GM21367 (cell line): ENCODE measurements around the gene CWC15.
"Not testable (repeated sequence)": the region's sequence is repeated elsewhere in the genome, so short reads cannot be mapped to it uniquely, and the experiment has no call there.

Experiments used
- ATAC-seq: cut with Tn5 transposase; IDR thresholded peaks from one replicate; pipeline ENCODE4 v1.9.1; 2021; ENCODE audit not compliant: unreplicated experiment

The CWC15 gene

DNA sequence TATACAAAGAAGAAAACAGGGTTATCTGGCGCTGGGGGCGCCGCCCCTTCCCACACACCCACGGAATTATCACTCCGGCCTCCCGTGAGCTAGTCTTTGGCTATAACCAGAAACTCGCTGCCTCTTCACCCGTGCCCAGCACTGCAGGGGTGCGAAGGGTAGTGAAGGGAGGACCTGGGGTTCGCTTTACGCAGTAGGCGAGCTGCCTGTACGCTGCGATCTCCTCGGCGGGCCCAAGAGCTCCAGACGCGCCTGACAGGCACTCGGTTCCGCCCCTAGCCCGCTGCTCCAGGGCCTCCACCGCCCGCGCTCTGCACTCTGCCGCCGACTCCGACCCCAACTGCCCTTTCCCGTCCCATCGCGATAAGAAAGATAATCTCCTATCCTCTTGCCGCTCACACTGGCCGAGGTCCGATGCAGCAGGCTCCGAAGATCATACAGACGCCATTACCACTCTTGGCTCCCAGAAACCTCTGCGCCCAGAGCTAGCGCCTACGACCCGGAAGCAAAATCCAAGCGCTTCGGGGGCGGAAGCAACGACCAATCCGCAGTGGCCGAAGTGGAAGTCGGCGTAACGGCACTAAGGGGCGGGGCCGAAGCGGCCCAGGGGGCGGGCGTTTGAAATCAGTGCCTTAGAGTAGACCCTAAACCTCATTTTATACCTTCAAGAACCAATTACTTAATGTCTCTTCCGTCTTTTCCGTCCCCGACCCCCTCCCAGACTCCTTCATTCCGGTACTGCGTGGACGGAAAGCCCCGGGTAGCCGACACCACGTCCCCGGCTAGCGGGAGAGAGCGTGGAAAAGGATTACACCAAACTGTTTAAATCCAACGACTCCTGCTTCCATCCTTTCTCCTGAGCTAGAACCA is at the start of gene CWC15, which contains the start of gene KDM4D:
Gene CWC15 (minus strand): TSS at position 458 of the 870 bp plus-strand sequence. CDS start 1,371 bp downstream, outside the sequence.
Gene KDM4D (plus strand): TSS at position 611 of the 870 bp plus-strand sequence. CDS start 23,664 bp downstream, outside the sequence.
- ATAC-seq = peak; percentile 100

DNA sequence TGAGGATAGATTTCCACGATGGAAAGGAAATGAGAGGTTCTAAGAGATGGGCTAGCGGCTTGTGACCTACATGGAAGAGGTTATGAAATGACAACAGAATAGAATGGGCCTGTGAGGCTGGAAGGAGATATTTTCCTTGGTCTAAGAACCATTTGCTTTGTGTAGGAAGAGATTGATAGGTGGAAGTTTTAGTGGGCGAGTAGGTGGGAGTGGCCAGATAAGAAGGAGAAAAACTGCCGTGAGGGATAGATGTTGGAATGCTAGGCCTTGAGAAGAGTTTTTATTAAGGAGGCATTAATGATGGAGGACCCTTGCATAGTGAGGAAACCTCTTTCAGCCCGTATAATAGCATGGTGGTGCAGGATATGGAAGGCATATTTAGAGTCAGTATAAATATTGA is 48.1 kb upstream of the CWC15 start:
- ATAC-seq = not testable (repeated sequence)

DNA sequence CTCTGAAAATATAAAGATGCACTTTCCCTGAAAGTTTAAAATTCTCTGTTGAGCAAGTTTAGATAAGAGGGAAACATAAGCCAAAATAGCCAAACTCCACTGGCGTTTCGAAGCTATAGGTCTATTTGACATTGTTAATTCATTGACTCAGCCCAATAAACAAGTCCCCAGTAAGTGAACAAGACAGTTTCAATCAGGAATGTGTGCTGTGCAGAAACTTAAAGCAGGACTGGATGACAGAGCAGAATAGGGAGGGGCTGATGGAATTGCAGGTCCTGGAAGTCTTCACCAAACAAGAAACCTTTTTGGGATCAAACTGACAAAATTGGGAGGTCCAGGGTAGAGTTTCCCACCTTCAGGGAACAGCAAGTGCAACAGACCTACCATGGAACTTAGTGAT is 42.8 kb upstream of the CWC15 start:
- ATAC-seq = no peak

DNA sequence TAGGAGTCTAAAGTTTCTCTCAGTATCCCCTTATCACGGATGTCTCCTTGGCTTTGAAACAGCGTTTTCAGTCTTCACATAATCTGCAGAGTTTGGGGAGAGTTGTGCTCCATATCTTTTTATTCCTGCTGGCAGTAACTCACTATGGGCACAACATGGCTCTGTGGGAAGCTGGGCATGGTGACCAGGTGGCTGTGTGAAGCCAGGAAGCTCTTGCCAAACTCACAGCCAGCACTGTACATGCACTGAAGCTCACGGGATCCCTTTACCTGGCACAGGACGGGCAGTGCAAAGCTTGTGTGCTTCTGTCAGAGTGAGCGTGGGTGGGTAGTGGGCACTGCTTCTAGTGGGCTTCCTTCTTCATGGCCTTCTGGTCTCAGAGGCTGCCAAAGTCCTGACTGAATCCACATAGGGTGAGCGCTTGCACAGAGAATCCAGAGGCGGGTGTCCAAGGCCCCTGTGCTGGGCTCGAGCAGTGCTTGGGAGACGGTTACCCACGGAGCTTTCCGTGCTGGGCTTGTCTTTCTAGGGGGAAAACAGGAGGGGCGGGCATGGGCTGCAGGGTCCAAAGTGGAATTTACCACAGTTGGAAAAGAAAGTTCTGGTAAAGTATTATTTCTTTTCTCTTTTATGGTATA is 40.9 kb upstream of the CWC15 start:
- no peak for ATAC-seq

DNA sequence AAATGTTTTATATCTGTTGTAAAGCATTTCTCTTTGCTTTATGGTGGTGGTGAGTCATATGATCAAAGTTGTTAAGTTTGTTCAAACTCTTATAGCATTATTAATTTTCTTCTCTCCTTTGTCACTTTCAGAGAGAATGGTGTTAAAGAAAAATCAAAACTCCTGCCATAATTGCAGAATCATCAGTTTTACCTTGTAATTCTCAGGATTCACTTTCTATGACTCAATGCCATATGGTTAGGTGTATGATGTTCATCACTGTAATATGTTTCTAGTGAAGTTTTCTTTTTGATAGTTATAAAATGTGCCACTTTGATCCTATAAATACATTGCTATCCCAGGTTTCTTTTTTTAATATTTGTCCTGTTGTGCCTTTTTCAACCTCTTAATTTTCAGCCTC is 38.0 kb upstream of the CWC15 start:
- no peak for ATAC-seq

DNA sequence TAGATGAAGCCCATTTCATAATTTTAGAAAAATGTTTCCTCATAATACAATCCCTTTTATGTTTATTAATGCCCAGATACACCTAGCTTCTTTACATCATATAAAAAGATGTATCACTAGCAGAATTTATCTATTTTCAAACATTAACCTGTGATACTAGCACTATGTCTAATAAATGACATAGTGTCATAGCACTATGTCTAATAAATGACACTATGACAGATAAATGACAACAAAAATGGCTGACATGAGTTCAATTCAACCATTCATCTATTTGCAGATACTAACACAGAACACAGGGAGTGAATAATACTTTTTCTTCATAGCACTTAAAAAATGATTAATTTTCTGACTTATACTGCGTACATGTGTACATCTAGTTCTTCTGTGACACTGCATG is 32.3 kb upstream of the CWC15 start:
- ATAC-seq = no peak

DNA sequence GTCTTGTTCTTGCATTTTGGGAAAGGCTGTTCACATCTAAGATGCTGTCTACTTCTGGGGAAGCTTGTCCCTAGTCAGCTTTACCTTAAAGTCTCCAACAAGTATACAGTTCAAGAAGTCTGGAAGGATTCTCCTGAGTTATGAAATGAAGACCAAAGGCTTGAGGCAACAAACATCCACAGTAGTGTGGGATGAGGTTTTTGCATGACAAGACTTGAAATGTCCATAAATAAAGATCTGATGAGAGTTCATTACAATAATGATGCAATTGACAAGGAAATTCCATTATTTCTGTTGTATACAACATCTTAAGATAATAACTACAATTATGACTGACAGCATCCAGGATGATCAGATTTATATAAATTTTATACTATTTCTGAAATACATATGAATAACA is 30.4 kb upstream of the CWC15 start:
- no peak for ATAC-seq

DNA sequence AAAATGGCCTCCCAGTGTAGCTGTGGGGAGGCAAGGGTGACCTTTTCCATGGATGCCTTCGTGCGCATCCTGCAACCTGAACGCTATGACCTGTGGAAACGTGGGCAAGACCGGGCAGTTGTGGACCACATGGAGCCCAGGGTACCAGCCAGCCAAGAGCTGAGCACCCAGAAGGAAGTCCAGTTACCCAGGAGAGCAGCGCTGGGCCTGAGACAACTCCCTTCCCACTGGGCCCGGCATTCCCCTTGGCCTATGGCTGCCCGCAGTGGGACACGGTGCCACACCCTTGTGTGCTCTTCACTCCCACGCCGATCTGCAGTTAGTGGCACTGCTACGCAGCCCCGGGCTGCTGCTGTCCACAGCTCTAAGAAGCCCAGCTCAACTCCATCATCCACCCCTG is 24.9 kb upstream of the CWC15 start:
- ATAC-seq = no peak

DNA sequence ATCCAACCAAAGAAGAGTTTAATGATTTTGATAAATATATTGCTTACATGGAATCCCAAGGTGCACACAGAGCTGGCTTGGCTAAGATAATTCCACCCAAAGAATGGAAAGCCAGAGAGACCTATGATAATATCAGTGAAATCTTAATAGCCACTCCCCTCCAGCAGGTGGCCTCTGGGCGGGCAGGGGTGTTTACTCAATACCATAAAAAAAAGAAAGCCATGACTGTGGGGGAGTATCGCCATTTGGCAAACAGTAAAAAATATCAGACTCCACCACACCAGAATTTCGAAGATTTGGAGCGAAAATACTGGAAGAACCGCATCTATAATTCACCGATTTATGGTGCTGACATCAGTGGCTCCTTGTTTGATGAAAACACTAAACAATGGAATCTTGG is 24.1 kb upstream of the CWC15 start:
- ATAC-seq = no peak

DNA sequence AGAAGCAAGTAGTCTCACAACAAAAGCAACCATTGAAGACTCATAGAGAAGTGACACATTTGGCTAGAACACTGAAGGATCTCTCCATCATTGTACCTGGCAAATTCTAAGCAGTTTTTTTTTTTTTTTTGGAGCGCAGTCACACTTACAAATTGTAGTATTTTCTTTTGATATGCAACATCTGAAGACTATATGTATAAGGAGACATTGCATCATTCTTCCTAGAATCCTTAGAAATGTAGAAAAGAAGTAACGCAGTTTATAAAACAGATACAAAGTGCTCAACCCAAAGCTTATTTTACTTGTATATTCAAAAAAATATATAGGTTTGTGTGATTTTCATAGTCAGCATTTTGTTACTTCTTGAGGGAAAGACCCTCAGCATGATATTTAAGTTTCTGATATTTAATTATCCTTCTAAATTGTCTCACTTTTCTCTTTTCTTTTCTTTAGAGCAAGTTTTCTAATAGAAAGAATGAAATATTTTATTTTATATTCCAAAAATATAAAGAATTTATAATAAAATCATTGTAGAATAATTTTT is 20.1 kb upstream of the CWC15 start:
- no peak for ATAC-seq

DNA sequence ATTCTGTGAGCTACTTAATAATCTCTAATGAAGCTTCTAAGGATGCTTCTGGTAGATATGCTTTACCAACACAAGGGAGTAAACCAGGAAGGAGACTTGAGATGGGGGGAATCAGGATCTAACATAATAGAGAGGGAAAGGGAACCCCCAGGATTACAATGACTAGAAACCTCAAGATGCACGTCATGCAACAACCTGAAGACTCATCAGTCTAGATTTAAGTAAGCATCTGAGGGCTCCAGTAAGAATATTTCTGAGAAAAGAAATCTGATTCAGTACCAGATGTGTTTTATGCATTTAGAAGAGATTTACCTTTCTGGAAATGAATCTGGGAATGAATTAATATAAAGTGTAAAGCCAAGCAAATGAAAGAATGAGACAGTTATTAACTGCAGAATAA is 15.4 kb upstream of the CWC15 start:
- no peak for ATAC-seq

DNA sequence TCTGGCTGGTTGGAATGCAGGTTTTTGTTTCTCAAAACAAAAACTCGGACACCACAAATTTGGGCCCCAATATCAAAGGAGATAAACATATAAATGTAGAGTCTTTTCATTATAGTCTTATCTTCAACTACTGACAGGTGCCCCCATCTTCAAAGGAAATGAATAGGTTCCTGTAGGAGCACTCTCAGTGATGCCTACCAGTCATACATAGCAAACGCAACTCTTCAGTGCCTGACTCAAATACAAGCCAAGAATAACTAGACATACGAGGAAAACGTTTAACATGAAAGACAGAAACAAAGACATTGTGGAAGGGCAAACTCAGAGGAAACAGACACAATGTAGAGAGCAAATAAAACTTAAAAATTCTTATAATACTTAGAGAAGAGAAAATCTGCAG is 14.0 kb upstream of the CWC15 start:
- no peak for ATAC-seq

DNA sequence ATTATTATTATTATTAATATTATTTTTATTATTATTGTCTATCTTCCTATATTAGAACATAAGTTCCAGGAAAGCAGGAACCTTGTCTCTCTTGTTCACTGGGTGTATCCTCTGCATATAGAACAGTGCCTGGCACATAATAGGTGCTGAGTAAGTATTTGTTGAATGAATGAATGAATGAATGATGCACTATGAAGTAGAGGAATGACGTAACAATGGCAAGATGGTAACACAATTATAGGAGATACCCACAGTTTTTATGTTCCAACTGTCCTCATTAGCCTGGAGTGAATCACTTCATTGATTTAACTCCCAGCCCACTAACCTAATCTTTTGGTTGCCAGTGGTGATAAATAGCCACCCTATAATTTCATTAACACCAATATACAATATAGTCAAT is 2.2 kb upstream of the CWC15 start:
- no peak for ATAC-seq

DNA sequence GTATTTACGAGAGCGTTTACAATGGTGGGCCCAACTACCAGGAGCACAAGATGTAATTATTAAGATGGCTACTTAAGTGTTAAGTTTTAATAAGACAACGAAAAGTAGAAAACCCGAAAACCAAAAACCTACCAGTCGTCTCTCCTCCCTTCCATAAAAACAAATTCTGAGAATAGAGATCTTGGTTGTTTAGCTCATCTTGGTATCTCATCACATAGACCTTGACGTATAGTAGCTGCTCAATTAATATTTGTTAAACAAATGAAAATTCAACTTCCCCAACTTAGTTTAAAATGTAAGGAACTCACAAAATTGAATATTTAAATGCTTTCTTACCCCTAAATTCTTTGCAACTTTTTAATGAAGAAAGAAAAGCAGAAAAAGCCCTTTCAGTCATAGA is 822 bp upstream of the CWC15 start:
- ATAC-seq = no peak

DNA sequence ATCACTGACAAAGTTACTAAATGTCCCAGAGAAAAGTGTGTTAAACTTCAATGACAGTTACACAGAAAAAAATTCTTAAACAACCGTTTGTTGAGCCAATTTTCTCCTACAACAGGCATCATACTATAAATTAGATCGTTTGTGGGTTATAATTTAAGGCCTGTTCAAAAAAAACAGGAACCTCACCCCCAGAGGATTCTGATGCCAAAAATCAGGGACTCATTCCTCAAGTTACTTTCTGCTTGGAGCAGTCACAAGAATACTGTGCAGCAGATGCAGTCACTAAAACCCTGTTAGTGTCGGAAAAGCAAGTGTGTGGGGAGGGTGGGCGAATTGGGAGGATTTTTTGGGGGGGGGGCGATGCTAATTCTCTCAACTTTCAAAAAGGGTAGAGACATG is 657 bp downstream of the CWC15 start:
- no peak for ATAC-seq

DNA sequence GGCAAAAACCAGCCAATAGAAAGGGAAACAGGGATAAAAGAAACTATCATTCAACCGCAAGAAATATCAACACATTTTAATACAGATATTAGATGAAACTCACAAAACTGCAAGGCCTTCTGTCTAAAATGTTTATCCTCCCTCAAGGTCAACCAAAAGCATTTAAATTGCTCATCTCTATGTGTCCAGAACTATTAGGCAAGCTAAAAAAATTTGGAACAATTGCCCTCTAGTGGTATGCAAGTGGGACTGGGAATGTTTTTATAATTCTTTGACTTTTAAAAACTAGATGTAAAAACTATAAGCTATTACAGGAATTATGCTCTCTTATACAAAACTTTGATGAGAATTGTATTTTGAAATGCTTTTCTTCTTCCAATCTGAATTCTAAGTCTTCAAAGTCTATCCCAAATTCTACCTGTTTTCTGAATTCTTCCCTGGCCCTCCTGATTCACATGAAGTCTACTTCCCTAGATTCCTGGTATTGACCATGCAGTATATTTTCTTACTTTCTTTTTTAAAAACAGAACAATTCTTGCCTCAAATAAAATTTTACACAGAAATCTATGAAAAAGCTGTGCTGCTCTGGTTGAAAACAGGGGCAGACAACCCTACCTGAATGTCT is 4.9 kb downstream of the CWC15 start:
- ATAC-seq = no peak

DNA sequence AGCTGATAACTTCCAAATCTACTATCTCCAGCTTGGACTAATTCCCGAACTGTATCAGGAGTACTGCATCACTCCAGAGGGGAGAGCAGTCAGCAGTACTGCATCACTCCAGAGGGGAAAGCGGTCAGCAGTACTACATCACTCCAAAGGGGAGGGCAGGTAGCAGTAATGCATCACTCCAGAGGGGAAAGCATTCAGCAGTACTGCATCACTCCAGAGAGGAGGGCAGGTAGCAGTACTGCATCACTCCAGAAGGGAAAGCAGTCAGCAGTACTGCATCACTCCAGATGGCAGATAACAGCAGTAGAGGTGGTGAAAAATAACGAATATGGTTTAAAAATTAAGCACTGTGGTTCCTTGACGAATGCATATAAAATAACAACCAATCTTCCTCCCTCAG is 8.4 kb downstream of the CWC15 start:
- no peak for ATAC-seq

DNA sequence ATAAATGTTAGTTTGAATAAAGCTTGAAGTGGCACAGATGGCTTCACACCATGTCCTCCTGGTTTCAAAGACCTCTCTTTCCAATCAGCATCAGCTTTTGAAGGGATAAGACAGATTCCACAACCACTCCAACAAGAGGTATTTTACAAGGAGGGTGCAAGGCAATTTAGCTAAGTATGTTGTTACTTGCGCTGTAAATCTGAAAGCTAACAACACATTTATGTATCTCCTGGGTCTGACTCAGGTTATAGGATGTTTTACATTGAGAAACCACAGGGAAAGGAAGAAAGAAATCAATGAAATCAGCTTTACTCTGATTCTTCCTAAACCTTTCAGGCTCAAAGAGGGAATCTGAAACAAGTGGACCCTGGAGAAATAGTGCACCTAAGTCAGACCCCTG is 12.1 kb downstream of the CWC15 start:
- no peak for ATAC-seq

DNA sequence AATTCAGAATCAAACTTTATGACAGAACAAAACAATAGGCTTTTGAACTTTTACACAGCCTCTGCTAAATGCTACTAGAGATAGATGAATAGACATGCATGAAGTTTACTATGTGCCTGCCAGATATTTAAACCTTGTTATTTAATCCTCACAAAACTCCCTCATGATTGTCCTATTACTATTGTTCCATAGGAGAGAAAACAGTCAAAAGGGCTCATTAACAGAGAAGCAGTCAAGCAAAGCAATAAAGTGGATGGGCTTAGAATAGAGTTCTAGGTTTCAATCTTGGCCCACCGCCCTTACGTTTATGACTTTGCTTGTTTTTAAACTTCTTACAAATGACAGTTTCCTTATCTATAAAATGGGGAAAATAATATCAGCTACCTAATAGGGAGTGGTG is 12.9 kb downstream of the CWC15 start:
- ATAC-seq = no peak

DNA sequence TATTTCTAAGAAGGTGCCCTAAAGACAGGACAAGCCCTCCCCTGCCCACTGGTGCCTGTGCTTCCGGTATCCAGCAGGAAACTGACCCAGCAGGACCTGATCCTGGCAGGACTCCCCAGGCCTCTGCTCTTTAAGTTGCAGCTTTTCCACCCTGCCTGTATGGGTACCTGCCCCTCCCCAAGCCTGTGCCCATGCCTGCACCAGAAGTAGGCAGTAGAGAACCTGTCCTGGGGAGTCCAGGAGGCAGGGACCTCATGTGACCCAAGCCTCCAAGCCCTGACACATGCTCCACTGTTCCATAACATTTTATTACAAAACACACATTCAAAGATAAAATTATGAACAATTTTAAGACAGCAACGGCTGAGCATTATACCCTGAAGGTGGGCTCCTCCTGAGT is 14.2 kb downstream of the CWC15 start:
- ATAC-seq = no peak

DNA sequence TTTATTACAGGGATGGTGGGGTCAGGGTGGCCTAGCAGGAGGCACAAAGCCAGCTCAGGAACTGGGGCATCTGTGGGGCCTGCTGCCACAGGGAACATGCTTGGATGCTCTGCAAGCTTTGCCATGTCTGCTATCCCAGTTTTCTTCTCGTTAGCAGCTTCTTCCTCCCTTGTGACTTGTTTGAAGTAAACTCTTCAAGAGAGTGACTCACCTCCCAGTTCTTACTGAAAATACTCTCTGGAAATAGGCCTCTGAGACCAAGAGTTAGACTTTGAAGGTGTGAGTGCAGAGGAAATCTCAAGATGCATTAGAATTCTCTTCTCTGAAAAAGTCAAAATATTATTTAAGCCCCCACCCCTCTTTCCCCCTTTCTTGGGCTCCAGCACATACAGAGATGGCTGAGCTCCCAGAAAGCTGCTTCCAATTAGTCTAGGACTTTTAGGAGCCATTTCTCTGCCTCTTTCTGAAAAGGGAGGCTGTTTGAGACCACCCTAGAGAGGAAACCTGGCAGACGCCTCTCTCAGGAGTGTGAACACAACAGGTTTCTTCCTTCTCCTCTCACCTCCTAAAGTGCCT is 15.1 kb downstream of the CWC15 start:
- no peak for ATAC-seq
